Right renal cortex interstitium (tissue), 3 donors: Measurements from ENCODE around the gene ALOX15. TPM values are rescaled to one million over a fixed set of nuclear protein-coding genes. Genes with fewer than 3 reads are reported as not detected.
"Not testable (repeated sequence)": the region's sequence is repeated elsewhere in the genome, so short reads cannot be mapped to it uniquely, and the experiment has no call there.

ENCODE experiments used
- DNase-seq, 3 donors: peaks; one replicate each; pipeline ENCODE4 v3.0.0-alpha.2; 2013; ENCODE audit warnings: low read depth in 3 of 3, low spot score in 2 of 3
- polyA plus RNA-seq, 3 donors: library from polyadenylated mRNA; unstranded; fragments of 120-200 nt; gene quantifications; one replicate each; pipeline ENCODE4 v1.2.1, GENCODE V29; 2013; ENCODE audit not compliant: insufficient read length in 3 of 3

The ALOX15 gene
- polyA plus RNA-seq, 3 donors, result 0.37 to 0.43 (median 0.37) TPM

- no peak for DNase-seq
Observed at GRCh38 chr17:4622375-4622774, 19.1 kb downstream of the ALOX15 start.

- DNase-seq, result no peak
Observed at GRCh38 chr17:4620531-4621101, 20.9 kb downstream of the ALOX15 start.

GRCh38 chr17:4617590-4618351, 23.7 kb downstream of the ALOX15 start:
- DNase-seq, result no peak

- no peak for DNase-seq
Observed at GRCh38 chr17:4617090-4617489, 24.4 kb downstream of the ALOX15 start.

GRCh38 chr17:4616476-4616875, 25.0 kb downstream of the ALOX15 start:
- DNase-seq, result no peak

- no peak for DNase-seq
Observed at GRCh38 chr17:4610656-4611055, 30.8 kb downstream of the ALOX15 start.

- DNase-seq, result no peak
Observed at GRCh38 chr17:4610162-4610561, 31.3 kb downstream of the ALOX15 start.

GRCh38 chr17:4609761-4610160, 31.7 kb downstream of the ALOX15 start:
- DNase-seq, result no peak

- DNase-seq, result no peak
Observed at GRCh38 chr17:4607773-4608187, 33.7 kb downstream of the ALOX15 start.

- no peak for DNase-seq
Observed at GRCh38 chr17:4607261-4607741, 34.2 kb downstream of the ALOX15 start.

GRCh38 chr17:4605826-4606225, 35.7 kb downstream of the ALOX15 start:
- DNase-seq, result no peak

GRCh38 chr17:4604736-4605135, 36.7 kb downstream of the ALOX15 start:
- not testable (repeated sequence) for DNase-seq

GRCh38 chr17:4604111-4604644, 37.3 kb downstream of the ALOX15 start:
- DNase-seq, result peak in 1 of 3 donors; percentile 42

- no peak for DNase-seq
Observed at GRCh38 chr17:4602041-4602440, 39.4 kb downstream of the ALOX15 start.

GRCh38 chr17:4601326-4601725, 40.2 kb downstream of the ALOX15 start:
- no peak for DNase-seq

- no peak for DNase-seq
Observed at GRCh38 chr17:4600563-4600962, 40.9 kb downstream of the ALOX15 start.

GRCh38 chr17:4599505-4600281, 41.8 kb downstream of the ALOX15 start:
- no peak for DNase-seq

- DNase-seq, result no peak
Observed at GRCh38 chr17:4598776-4599504, 42.5 kb downstream of the ALOX15 start.

- DNase-seq, result no peak
Observed at GRCh38 chr17:4597975-4598374, 43.5 kb downstream of the ALOX15 start.

GRCh38 chr17:4596636-4597380, 44.7 kb downstream of the ALOX15 start:
- no peak for DNase-seq
